Smooth muscle cell of the brain vasculature (primary cell): ENCODE data around the gene LIMS4.
"Not testable (repeated sequence)": the region's sequence is repeated elsewhere in the genome, so short reads cannot be mapped to it uniquely, and the experiment has no call there.

Experiments
- DNase-seq: peaks from one replicate; pipeline ENCODE4 v3.0.0-alpha.2; 2012; ENCODE audit warnings: low read depth, low spot score

The LIMS4 gene

GRCh38 chr2:110450951-110451350 is 21.7 kb downstream of the LIMS4 start:
- DNase-seq: not testable (repeated sequence)

- not testable (repeated sequence) for DNase-seq
Measured at GRCh38 chr2:110449127-110449947, 23.3 kb downstream of the LIMS4 start.

- DNase-seq: not testable (repeated sequence)
Measured at GRCh38 chr2:110446644-110447043, 26.0 kb downstream of the LIMS4 start.

- not testable (repeated sequence) for DNase-seq
Measured at GRCh38 chr2:110443305-110444005, 29.2 kb downstream of the LIMS4 start.

- not testable (repeated sequence) for DNase-seq
Measured at GRCh38 chr2:110441905-110442304, 30.7 kb downstream of the LIMS4 start.

GRCh38 chr2:110434565-110434964 is 38.1 kb downstream of the LIMS4 start:
- DNase-seq: not testable (repeated sequence)

- DNase-seq: not testable (repeated sequence)
Measured at GRCh38 chr2:110425725-110426124, 46.9 kb downstream of the LIMS4 start.

GRCh38 chr2:110424421-110424820 is 48.2 kb downstream of the LIMS4 start:
- DNase-seq: not testable (repeated sequence)

GRCh38 chr2:110423574-110423962 is 49.0 kb downstream of the LIMS4 start:
- not testable (repeated sequence) for DNase-seq

- DNase-seq: not testable (repeated sequence)
Measured at GRCh38 chr2:110422852-110423573, 49.6 kb downstream of the LIMS4 start.

GRCh38 chr2:110420641-110421354 is 51.8 kb downstream of the LIMS4 start:
- not testable (repeated sequence) for DNase-seq

- DNase-seq: not testable (repeated sequence)
Measured at GRCh38 chr2:110407142-110407541, 65.5 kb downstream of the LIMS4 start.

GRCh38 chr2:110404988-110405387 is 67.6 kb downstream of the LIMS4 start:
- DNase-seq: not testable (repeated sequence)

- not testable (repeated sequence) for DNase-seq
Measured at GRCh38 chr2:110404246-110404645, 68.4 kb downstream of the LIMS4 start.

- DNase-seq: not testable (repeated sequence)
Measured at GRCh38 chr2:110401001-110401618, 71.5 kb downstream of the LIMS4 start.

GRCh38 chr2:110399378-110399777 is 73.2 kb downstream of the LIMS4 start:
- DNase-seq: not testable (repeated sequence)

GRCh38 chr2:110395990-110396389 is 76.6 kb downstream of the LIMS4 start:
- DNase-seq: not testable (repeated sequence)
